ENCODE data around the gene AKAP13. TPM values are rescaled to one million over a fixed set of nuclear protein-coding genes. Genes with fewer than 3 reads are reported as not detected.

Gene AKAP13
- total and polyA plus RNA-seq, 2 donors (not counting 1 experiment from before 2014, with no cell fraction given): 73.8 to 358 TPM

DNA sequence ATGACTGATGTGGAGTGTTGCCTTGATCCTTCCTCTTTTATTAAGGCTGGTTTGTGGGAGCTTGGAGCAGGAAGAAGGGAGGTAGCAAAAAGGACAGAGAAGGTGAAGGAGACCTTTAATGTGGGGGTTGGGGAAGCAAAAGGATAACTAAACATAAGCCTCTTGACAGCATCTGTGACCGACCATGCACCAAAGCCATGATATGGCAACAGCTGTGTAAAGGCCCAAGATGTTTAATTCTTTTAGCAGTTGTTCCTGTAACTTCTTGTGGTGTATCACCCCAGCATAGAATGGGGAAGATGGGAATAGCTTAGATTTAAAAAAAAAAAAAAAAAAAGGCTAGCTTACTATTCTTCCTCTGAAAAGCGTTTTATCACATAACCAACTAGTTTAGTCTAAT, 219.6 kb downstream of the AKAP13 start:
- ChIA-PET POLR2A (no interaction called here), CTCF (interaction anchor here (1.3 kb wide), 1 partner anchor 9 kb away, joined by 3 read pairs; no protein-coding TSS in a partner anchor)
- Histone ChIP-seq H3K9me3 (ENCODE audit: control extremely low read depth in 1 of 3, control insufficient read depth in 2 of 3, insufficient read depth in 1 of 3, low read length in 2 of 3) (no peaks in the 10 kb centered on the region), H3K4me3 (ENCODE audit: control extremely low read depth in 1 of 5, extremely low read depth in 1 of 5, insufficient read depth in 1 of 5, low read depth in 2 of 5, low read length in 4 of 5) (no peak overlapping the region), H2AFZ (ENCODE audit: insufficient read depth, low read depth, low read length, poor library complexity, severe bottlenecking) (no peak overlapping the region), H3K27me3 (replicated peaks in 1 of 4; ENCODE audit: control extremely low read depth in 1 of 4, control insufficient read depth in 3 of 4, insufficient read depth in 4 of 4, low read length in 3 of 4) (no peaks in the 10 kb centered on the region), H4K20me1 (ENCODE audit: control insufficient read depth, insufficient read depth, low read length, poor library complexity, severe bottlenecking) (peaks cover 15% of the 10 kb centered on the region), H3K4me2 (replicated peaks; ENCODE audit: low read depth, low read length, poor library complexity, severe bottlenecking) (no peak overlapping the region), H3K79me2 (ENCODE audit: control insufficient read depth, insufficient read depth, low read length) (peaks cover 18% of the 10 kb centered on the region), H3K36me3 (replicated peaks in 1 of 2; ENCODE audit: control extremely low read depth in 1 of 2, control insufficient read depth in 1 of 2, extremely low read depth in 1 of 2, insufficient read depth in 2 of 2, low read length in 1 of 2) (peaks cover 1 to 34% of the 10 kb centered on the region in 2 experiments), H3K27ac (ENCODE audit: low read length in 2 of 2) (no peak overlapping the region), H3K9ac (ENCODE audit: low read length) (no peak overlapping the region), H3K4me1 (ENCODE audit: control insufficient read depth in 2 of 2, insufficient read depth in 2 of 2, low read length in 2 of 2) (no peaks in the 10 kb centered on the region)
- Mint-ChIP-seq H3K27ac (no peak overlapping the region), H3K4me1 (peaks cover 11% of the 10 kb centered on the region), H3K4me3 (no peak overlapping the region), H3K27me3 (no peaks in the 10 kb centered on the region), H3K9me3 (ENCODE audit: insufficient read depth) (no peaks in the 10 kb centered on the region)
- WGBS (ENCODE audit: insufficient coverage): no CpG with 5 or more reads among the region's 2 CpGs
- ATAC-seq (ENCODE audit: low read depth) (no peak), DNase-seq (no peak)
- intact Hi-C loops (cut with micrococcal nuclease): no loop called here
- TF ChIP-seq, protein P1, sequence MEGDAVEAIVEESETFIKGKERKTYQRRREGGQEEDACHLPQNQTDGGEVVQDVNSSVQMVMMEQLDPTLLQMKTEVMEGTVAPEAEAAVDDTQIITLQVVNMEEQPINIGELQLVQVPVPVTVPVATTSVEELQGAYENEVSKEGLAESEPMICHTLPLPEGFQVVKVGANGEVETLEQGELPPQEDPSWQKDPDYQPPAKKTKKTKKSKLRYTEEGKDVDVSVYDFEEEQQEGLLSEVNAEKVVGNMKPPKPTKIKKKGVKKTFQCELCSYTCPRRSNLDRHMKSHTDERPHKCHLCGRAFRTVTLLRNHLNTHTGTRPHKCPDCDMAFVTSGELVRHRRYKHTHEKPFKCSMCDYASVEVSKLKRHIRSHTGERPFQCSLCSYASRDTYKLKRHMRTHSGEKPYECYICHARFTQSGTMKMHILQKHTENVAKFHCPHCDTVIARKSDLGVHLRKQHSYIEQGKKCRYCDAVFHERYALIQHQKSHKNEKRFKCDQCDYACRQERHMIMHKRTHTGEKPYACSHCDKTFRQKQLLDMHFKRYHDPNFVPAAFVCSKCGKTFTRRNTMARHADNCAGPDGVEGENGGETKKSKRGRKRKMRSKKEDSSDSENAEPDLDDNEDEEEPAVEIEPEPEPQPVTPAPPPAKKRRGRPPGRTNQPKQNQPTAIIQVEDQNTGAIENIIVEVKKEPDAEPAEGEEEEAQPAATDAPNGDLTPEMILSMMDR (IDR thresholded peaks at IDR 0.05): no peak
- no peak for TF ChIP-seq EZH2 (IDR thresholded peaks at IDR 0.05; ENCODE audit: borderline replicate concordance, insufficient read depth, low read depth, low read length, poor library complexity, severe bottlenecking)

- no peak overlapping the region for H2AFZ ChIP-seq (ENCODE audit: insufficient read depth, low read depth, low read length, poor library complexity, severe bottlenecking)
- H3K4me1 ChIP-seq (ENCODE audit: control insufficient read depth in 2 of 2, insufficient read depth in 2 of 2, low read length in 2 of 2): no peaks in the 10 kb centered on the region
- Mint-ChIP-seq H3K9me3 (ENCODE audit: insufficient read depth) (no peaks in the 10 kb centered on the region), H3K27me3 (no peaks in the 10 kb centered on the region), H3K27ac (no peak overlapping the region), H3K4me3 (no peak overlapping the region), H3K4me1 (peaks cover 11% of the 10 kb centered on the region)
- no peak for ATAC-seq (ENCODE audit: low read depth)
- H3K4me2 ChIP-seq (replicated peaks; ENCODE audit: low read depth, low read length, poor library complexity, severe bottlenecking): no peak overlapping the region
- intact Hi-C loops (cut with micrococcal nuclease): no loop called here
- no peak overlapping the region for H3K27ac ChIP-seq (ENCODE audit: low read length in 2 of 2)
- no peak overlapping the region for H3K4me3 ChIP-seq (ENCODE audit: control extremely low read depth in 1 of 5, extremely low read depth in 1 of 5, insufficient read depth in 1 of 5, low read depth in 2 of 5, low read length in 4 of 5)
- no peak for TF ChIP-seq EZH2 (IDR thresholded peaks at IDR 0.05; ENCODE audit: borderline replicate concordance, insufficient read depth, low read depth, low read length, poor library complexity, severe bottlenecking)
- TF ChIP-seq, protein P1 (IDR thresholded peaks at IDR 0.05): no peak
- no peak for DNase-seq
- POLR2A ChIA-PET: no interaction called here
- H3K27me3 ChIP-seq (replicated peaks in 1 of 4; ENCODE audit: control extremely low read depth in 1 of 4, control insufficient read depth in 3 of 4, insufficient read depth in 4 of 4, low read length in 3 of 4): no peaks in the 10 kb centered on the region
- H3K79me2 ChIP-seq (ENCODE audit: control insufficient read depth, insufficient read depth, low read length): peaks cover 28% of the 10 kb centered on the region
- CTCF ChIA-PET: no interaction called here
- H3K36me3 ChIP-seq (replicated peaks in 1 of 2; ENCODE audit: control extremely low read depth in 1 of 2, control insufficient read depth in 1 of 2, extremely low read depth in 1 of 2, insufficient read depth in 2 of 2, low read length in 1 of 2): peaks cover 3 to 34% of the 10 kb centered on the region in 2 experiments
- 100% methylated on average over 1 of the region's 1 CpG for WGBS (ENCODE audit: insufficient coverage)
- H4K20me1 ChIP-seq (ENCODE audit: control insufficient read depth, insufficient read depth, low read length, poor library complexity, severe bottlenecking): peaks cover 13% of the 10 kb centered on the region
- no peak overlapping the region for H3K9ac ChIP-seq (ENCODE audit: low read length)
- no peaks in the 10 kb centered on the region for H3K9me3 ChIP-seq (ENCODE audit: control extremely low read depth in 1 of 3, control insufficient read depth in 2 of 3, insufficient read depth in 1 of 3, low read length in 2 of 3)
These were observed 222.8 kb downstream of the AKAP13 start for GRCh38 chr15:85603160-85603559.

Data from B cell (primary cell).